ENCODE measurements around the gene SCAMP4.

SCAMP4 gene, protein sequence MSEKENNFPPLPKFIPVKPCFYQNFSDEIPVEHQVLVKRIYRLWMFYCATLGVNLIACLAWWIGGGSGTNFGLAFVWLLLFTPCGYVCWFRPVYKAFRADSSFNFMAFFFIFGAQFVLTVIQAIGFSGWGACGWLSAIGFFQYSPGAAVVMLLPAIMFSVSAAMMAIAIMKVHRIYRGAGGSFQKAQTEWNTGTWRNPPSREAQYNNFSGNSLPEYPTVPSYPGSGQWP

DNA sequence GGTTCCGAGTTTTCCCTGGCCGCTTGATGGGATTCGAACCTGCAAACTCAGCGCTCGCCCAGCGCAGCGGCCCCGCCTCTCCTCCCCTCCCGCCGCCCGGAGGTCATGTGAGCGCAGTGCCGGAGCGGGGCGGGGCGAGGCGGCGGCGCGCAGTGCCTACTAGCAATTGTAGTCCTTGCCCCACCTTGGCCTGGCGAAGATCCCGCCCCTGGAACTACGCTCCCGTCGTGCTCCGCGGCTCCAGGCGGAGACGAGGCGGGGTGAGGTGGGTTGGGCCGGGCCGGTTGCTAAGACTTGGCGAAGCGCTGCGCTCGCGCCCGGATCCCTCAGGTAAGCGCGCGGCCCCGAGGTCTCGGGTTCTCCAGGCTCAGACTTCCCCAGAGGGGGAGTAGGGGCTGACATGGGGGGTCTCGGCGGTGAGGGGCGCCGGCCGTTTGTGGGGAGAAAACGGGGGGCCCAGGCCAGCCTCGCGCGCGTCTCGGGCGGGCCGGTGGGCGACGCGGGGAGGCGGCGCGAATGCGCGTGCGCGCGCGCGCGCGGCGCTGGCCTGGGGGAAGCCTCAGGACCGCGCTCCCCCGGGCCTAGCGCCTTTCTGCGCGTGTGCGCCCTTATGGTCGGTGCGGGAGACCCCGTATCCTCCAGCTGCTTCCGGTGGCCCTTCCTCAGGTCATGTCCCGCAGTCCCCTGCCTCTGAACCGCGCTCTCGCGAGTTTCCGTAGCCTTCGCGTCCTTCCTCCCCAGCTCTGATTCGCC is at the start of gene SCAMP4, which contains the start of gene ADAT3:
TSS of gene SCAMP4 (plus strand) at position 290 of the 753 bp plus-strand sequence. CDS start 9,621 bp downstream, outside the sequence.
TSS of gene ADAT3 (plus strand) at position 290 of the 753 bp plus-strand sequence. CDS start 6,649 bp downstream, outside the sequence.
- peak; percentile 97 for DNase-seq (ENCODE audit: low spot score)

GRCh38 chr19:1855828-1856255 is 49.4 kb upstream of the SCAMP4 start:
- DNase-seq (ENCODE audit: low spot score): no peak

DNA sequence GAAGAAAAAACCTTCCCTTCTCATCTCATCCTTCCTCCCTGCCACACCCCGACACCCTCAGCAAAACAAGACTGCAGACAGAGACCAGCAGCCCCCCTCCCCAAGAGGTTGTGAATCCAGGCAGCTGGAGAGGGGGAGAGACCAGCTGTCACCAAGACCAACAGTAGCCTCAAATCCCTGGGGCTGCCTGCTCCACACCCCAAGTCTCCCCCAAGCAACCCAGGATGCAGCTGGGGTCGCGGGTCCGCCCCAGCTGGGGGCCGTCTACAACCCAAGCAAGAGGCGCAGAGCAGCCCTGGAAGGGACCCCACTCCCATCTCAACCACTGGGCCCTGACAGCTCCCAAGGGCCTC is 48.9 kb upstream of the SCAMP4 start:
- DNase-seq (ENCODE audit: low spot score): no peak

- DNase-seq (ENCODE audit: low spot score): no peak
Observed at GRCh38 chr19:1856698-1857603, 48.2 kb upstream of the SCAMP4 start.

- DNase-seq (ENCODE audit: low spot score): no peak
Observed at GRCh38 chr19:1857648-1858326, 47.4 kb upstream of the SCAMP4 start.

DNA sequence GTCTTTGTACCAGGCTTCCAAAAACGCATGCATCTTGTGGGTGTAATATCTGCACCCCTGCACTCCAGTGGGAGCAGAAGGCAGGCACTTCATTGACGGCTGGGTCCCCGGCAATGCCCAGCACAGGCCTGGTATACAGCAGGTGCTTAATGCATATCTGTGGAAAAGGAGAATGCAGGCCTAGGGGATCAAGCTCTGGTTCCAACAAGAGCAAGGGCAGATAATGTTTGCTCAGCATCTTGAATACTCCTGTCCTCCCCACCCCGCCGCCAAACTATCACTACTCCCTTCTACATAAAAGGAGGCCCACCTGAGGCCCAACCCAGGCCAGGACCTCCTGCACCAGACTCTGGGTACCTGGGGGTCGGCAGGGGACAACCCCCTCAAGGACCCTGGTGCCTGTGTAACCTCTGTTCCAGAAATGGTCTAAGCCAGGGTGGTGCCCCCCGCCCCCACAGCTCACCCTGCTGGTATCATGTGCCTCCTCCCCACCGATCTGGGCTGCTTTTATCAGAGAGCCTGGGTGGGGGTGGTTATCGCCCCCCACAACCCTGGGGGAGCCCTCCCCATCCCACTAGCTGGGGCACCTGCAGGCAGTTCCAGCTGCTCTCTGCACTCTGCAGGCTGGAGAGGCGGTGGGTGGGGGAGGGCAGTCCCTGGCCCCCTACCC is 46.7 kb upstream of the SCAMP4 start:
- DNase-seq (ENCODE audit: low spot score): no peak

DNA sequence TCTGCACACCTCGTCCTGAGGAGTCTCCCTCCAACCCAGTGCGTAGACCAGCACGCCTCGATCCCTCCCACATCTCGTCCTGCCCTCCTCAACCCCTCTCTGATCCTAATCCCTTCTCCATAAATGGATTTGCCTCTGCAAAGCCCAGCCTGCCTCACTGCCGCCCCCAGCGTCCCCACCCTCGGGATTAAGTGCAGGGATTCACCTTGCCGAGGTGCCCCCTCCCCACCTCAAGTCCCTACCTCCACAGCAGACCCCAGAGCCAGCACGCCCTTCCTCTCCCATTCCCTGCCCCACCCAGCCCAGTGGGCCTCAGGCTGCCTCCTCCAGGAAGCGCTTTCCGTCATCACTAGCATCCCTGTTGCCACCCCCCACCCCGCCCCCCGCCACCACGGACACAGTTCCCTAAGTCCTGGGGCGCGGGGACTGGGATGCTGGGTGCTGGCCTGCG is 45.8 kb upstream of the SCAMP4 start:
- DNase-seq (ENCODE audit: low spot score): no peak

DNA sequence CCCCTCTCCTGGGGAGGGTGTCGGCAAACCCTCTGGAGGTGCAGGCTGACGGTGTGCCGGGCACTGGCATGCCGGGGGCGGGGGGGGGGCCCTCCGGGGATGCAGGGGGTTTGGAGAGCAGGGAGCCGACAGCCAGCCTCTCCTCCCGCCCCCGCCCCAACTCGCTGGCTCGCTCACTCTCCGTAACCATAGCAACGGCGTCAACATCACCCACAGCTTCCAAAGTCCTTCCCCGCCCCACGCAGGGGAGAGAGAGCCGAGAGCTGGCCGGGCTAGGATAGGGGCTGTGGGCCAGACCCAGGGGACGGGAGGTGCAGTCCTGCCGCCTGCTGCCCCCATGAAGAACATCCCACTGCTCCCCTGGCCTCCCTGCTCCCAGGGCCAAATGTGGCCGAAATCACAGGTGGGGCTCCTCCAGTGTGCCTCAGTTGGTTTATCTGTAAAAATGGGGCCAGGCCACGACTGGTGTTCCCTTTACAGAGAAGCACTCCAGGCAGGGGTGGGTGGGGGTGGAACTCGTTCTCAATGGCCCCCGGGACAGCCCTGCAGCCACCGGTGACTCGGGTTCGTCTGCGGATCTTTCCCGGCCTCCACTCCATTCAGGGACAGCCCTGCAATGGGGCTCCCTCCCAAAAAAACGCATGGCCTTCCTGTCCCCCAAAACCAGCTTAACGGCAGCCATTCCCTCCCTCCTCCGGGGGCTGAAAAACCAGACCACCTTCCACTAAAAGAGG is 45.0 kb upstream of the SCAMP4 start:
- DNase-seq (ENCODE audit: low spot score): no peak

GRCh38 chr19:1860821-1861598 is 44.2 kb upstream of the SCAMP4 start:
- DNase-seq (ENCODE audit: low spot score): no peak

GRCh38 chr19:1861599-1862031 is 43.6 kb upstream of the SCAMP4 start:
- DNase-seq (ENCODE audit: low spot score): no peak

DNA sequence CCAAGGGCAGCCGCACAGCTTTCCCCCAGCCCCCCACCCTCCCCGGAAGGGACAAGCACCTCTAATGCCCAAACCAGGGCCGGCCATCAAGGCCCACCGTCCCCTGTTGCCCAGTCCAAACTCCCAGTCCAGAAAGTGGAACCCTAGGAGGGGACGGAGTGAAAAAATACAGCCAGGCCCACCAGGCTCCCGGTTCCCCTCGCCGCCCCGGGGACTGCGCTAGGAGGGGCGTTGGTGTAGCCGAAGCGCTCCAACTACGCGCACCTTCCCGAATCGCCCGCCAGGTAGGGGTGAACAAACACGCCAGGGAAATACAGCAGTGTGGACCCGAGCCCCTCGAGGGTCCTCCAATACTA is 43.2 kb upstream of the SCAMP4 start:
- DNase-seq (ENCODE audit: low spot score): no peak

DNA sequence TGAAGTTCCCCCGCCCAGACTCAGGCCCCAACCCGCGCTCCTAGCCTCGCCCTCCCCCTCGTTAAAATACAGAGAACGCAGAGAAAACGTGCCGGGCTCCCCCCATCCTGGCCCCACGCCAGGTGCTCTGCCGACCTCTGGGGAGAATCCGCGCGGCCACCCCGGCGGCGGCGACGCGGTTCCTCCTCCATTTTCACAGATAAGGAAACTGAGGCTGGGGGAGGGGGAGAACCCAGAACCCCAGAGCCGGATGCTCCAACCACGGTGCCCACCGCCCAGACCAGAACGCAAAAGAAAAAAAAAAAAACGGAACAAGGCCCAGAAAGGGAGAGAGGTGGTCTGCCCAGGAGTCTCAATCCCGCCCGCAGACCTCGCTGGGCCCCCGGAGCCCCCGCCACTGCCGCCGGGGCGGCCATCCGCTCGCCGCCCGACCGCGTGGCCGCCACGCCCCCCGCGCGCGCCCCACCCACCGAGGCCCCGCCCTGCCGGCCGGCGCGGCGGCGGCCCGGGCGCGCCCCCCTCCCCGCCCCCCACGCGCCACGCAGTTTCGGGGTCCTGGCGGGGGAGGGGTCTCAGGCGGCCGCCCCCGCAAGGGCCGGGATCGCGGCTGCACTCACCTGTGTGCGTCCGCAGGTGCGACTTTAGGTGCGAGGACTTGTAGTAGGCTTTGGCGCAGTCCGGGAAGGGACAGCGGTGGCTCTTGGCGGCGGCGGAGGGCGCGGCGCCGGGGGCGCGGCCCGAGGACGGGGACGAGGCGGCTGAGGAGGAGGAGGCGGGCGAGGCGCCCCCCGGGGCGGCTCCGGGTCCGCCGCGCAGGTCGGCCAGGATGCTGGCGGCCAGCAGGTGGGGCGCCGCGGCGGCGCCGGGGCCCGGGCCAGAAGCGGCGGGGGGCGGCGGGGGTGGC is 42.5 kb upstream of the SCAMP4 start:
- no peak for DNase-seq (ENCODE audit: low spot score)

DNA sequence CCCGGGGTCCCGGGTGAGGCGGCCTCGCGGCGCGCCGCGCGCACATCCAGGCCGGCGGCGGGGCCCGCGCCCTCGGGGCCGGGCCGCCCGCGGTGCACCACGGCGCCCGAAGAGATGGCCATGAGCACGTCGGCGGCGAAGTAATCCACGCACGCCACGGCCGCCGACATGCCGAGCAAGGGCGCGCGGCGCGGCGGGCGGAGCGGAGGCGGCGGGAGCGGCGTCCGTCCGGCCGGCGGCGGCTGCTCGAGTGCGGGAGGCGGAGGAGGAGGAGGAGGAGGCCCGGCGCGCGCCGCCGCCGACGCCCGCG is 41.9 kb upstream of the SCAMP4 start, which contains the start of gene KLF16:
TSS of gene KLF16 (minus strand) at position 252 of the 310 bp plus-strand sequence. CDS start at position 170, 82 bp downstream.
- DNase-seq (ENCODE audit: low spot score): no peak

DNA sequence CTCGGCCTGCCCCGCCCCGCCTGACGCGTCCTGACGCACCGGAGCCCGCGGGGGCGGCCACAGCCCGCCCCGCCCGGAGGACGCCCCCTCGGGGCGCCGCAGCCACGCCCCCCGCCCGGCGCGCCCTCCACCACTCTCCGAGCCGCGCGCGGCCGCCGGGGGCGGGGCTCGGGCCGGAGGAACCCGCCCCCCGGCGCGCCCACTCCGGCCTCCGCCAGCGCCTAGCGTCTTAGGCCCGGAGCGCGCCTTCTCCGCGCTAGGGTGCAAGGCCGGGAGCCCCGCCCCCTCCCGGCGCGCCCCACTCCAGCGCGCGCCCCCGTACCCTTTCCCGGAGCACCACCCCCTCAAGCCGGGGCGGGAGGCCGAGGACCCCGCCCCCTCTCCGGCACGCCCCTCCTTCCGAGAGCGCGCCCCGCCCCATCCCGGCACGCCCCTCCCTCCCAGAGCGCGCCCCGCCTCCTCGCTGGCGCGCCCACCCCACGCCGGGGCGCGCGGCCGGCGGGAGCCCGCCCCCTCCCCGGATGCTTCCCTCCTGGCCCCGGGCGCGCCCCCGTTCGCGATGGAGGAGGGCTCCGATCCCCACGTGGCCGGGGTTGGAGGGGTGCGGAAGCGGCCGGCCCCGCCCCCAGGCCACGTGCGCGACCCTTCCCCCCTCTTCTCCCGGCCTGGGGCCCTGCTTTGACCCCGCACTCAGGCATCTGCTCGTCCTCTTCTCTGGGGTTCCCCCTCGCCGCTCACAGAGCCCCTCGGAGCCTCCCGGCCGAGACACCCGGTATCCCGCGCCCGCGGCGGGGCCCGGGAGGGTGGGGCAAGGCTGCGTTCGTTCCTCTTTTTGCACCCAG is 41.3 kb upstream of the SCAMP4 start:
- peak; percentile 86 for DNase-seq (ENCODE audit: low spot score)

GRCh38 chr19:1864480-1865171 is 40.6 kb upstream of the SCAMP4 start:
- DNase-seq (ENCODE audit: low spot score): no peak

DNA sequence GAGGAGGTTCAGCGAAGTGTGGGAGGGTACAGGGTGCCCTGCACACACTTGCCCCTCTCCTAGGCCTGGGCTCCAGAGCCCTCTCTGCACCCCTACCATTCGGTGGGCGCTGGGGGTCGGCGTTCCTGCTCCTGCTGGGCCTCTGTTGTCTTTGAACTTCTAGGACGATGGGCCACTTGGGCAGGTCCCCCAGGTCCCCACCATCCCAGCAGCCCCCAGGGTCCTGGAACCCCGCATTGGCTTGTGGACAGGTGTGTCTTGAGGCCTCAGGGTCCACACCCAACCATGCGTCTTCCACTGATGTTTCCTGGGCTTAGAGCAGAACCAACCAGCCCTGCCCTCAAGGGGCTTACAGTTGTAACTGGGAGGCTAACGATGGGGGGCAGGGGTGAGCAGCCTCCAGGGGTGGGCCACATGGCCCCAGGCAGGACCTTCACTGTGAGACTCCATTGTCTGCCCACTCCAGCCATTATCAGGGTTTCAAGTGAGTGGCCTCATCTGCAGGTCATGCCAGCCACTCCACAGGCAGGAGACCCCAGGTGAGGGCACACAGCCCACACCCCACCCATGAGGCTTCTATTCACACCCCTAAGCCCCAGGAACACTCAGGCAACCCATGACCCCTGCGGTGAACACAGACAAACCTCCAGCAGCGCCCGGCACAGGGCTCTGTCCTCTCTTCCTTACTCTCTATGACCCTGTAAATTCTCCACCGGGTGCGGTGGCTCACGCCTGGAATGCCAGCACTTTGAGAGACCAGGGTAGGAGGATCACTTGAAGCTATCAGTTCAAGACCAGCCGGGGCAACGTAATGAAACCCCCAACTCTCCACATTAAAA is 39.8 kb upstream of the SCAMP4 start:
- no peak for DNase-seq (ENCODE audit: low spot score)

All from pons (tissue), 1 donor.